NCI-H2196 (cell line): ENCODE data around the gene KLK10.
"Not testable (repeated sequence)": the region's sequence is repeated elsewhere in the genome, so short reads cannot be mapped to it uniquely, and the experiment has no call there.

Experiments used
- DNase-seq: peaks from one replicate; lab custom pipeline; 2025; ENCODE audit not compliant: unreplicated experiment; lab: John Stamatoyannopoulos, UW

KLK10 gene

GRCh38 chr19:51002542-51003311 lies 16.8 kb downstream of the KLK10 start:
- DNase-seq = peak; percentile 32

DNA sequence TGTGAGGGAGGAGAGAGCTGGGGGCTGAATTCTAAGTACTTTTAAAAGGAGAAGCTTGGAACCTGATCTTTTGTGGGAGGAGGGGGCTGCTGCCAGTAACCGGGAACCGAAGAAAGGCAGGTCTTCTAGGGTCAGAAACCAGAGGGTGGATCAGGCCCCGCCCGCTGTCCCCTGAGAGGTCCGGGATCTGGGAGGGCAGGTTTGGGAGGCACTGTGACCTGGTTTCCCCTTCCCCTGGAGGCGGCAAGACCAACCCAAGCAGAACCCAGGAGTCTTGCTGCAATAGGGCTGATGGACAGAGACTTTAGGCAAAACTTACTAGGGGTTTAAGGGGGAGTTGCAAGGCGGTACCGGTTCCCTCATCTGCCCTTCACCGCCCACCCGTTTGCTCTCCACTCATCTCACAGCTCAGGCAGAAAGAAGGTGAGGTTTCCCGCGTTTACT lies 17.4 kb downstream of the KLK10 start:
- no peak for DNase-seq

GRCh38 chr19:51001515-51001914 lies 18.0 kb downstream of the KLK10 start, which contains the start of gene KLK8:
Gene KLK8 (minus strand): TSS chr19:51001604. CDS start chr19:51001167, 437 bp downstream.
- no peak for DNase-seq

GRCh38 chr19:51000981-51001380 lies 18.5 kb downstream of the KLK10 start:
- DNase-seq = no peak

- DNase-seq = no peak
Measured at GRCh38 chr19:51000426-51000825, 19.1 kb downstream of the KLK10 start.

DNA sequence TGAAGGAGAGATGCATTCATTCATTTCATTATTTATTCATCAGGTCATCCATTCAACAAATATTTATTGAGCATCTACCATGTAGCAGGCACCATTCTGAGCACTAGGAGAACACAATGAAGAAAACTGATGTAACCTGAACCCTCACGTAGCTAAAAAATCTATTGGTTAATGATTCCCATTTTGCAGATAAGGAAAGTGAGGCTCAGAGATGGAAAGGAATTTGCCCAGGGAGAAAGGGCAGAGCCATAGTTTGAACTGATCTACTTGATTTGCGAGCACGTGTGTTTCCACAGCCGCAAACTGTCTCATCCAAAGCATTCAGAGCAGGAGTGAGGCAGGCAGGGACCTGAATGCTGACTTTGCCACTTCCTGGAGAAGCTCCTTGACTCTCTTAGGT lies 20.8 kb downstream of the KLK10 start:
- DNase-seq = no peak

DNA sequence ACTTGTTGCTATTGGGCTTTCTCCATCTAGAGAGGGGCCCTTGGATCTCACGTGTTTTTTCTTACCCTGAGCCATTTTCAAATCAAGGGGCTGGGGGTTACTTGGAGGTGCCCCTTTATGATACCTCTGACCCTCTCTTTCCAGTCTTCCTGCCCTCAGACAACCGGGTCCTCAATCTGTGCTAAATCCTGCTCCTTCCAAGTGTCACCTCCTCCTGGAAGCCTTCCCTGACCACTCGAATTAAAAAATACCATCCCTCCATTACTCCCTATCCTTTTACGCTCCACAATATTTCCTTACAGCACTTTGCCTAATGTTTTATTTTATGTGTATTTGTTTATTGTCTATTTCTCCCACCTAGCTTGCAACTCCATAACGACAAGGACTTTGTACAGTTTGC lies 21.4 kb downstream of the KLK10 start:
- no peak for DNase-seq

DNA sequence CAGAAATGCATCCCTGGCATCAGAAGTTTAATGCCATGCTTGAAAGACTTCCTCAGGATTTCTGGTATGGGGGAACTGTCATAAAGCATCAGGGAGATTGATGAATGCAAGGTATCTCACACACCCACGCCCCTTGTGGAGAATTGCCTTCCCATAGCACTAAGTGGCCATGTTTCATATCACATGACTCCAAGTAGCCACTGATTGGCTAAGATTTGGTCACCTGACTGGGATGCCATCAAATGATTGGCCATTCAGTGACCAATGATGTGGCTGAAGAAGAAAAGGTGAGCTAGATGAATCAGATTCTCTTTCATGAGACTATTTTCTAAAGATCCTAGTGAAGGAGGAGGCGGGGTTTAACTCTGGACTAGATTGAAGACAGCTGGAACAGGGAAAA lies 25.4 kb downstream of the KLK10 start:
- DNase-seq = no peak

- DNase-seq = no peak
Measured at GRCh38 chr19:50992666-50993035, 26.9 kb downstream of the KLK10 start.

- DNase-seq = not testable (repeated sequence)
Measured at GRCh38 chr19:50984416-50984815, 35.1 kb downstream of the KLK10 start.

GRCh38 chr19:50983625-50984292 lies 35.8 kb downstream of the KLK10 start, which contains the start of gene KLK7:
Gene KLK7 (minus strand): TSS chr19:50983917. CDS start chr19:50982399, 1,518 bp downstream.
- DNase-seq = no peak

DNA sequence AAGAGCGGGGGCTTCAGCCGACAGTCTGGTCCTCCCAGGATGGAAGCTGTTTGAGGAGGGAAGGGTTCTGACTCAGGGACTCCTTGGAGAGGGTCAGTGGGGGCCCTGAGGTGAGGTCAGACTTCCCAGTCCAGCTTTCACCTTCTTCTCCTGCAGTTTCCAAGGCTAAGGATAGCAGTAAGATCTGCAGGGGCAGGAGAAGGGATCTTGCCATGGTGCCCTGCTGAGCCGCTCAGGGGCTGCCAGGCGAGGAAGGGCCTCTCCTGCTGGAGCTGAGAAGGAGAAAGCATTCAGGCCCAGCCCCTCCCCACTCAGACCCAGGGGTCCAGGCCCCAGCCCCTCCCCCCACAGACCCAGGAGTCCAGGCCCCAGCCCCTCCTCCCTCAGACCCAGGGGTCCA lies 37.3 kb downstream of the KLK10 start:
- DNase-seq = no peak

- DNase-seq = no peak
Measured at GRCh38 chr19:50981587-50982146, 37.8 kb downstream of the KLK10 start.

DNA sequence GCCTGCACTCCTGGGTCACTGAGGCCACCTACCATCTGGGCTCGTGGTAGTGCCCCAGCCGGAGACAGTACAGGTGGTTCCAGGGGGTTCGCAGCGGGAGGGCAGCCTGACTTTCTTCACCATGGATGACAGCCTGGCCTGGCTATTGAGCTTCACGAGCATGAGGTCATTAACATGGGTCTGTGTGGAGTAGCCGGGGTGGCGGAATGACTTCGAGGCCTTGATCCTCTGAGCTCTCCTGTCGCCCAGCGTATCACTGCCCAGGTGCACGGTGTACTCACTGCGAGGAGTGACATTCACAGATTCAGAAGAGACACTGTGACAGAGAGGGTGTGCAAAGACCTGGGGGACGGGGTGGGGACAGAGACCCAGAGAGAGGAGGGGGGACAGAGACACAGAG lies 39.3 kb downstream of the KLK10 start:
- no peak for DNase-seq

DNA sequence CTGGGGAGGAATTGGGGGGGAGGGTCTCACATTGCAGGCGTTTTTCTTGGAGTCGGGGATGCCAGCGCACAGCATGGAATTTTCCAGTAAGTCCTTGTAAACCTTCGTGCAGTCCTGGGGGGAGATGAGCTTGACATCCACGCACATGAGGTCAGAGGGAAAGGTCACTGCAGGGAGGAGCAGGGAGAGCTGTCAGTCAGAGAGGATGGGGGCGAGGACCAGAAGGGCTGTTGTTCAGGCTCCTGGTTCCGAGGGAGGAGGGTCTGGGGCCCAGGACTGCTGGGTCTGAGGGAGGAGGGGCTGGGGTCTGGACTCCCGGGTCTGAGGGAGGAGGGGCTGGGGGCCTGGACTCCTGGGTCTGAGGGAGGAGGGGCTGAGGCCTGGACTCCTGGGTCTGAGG lies 39.8 kb downstream of the KLK10 start:
- no peak for DNase-seq

DNA sequence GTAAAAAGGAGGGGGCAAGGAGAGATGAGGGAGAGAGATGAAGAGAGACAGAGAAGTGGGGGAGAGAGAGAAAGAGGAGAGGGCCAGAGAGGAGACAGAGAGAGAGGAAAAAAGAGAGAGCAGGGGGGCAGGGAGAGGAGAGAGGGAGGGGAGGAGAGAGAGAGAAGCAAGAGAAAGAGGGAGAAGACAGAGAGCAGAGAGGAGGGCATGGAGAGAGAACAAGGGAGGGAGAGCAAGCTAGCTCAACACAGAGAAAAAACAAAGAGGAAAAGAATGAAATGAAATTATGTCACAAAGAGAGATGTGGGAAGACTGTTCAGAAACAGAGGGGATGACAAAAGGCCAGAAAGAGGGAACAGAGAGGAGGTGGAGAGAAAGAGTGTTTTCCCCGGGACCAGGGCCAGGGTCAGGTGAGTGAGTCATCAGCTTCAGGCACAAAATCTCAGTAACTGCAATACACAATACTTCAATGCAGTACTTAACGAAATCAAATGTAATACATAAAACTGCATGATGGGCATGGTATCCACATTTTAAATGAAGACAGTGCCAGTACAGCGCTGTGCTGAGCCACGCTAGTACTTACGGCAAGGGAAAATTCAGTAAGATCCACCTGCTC lies 40.6 kb downstream of the KLK10 start:
- no peak for DNase-seq

- no peak for DNase-seq
Measured at GRCh38 chr19:50977626-50978025, 41.9 kb downstream of the KLK10 start.

DNA sequence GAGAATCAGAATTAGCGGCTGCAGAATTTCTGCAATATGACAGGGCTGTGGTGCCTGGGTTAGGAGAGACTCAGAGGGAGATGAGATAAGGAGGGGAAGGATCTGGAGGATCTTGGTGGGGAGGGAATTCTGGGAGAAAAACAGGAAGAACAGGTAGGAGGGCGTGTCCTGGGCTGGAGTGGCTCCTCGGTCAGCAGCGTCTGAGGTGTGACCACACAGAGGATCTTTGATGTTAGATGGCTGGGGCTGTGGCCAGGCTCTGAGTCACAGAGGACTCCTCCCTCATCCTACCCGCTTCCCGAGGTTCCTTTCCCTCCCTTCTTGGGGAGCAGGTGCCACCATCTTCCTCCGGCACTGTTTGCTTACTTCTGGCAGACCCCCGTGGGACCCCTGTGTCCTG lies 43.7 kb downstream of the KLK10 start:
- peak; percentile 19 for DNase-seq

DNA sequence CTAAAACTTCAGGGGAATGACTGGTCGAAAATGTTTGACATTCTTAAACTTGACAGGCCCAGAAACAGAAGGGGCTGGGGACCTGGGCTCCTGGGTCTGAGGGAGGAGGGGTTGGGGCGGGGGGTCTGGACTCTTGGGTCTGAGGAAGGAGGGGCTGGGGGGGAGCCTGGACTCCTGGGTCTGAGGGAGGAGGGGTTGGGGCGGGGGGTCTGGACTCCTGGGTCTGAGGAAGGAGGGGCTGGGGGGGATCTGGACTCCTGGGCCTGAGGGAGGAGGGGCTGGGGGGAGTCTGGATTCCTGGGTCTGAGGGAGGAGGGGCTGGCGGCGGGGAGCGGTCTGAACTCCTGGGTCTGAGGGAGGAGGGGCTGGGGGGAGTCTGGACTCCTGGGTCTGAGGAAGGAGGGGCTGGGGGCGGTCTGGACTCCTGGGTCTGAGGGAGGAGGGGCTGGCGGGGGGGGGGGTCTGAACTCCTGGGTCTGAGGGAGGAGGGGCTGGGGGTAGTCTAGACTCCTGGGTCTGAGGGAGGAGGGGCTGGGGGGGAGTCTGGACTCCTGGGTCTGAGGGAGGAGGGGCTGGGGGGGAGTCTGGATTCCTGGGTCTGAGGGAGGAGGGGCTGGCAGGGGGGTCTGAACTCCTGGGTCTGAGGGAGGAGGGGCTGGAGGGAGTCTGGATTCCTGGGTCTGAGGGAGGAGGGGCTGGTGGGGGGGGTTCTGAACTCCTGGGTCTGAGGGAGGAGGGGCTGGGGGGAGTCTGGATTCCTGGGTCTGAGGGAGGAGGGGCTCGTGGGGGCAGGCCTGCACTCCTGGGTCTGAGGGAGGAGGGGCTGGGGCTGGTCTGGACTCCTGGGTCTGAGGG lies 44.6 kb downstream of the KLK10 start:
- no peak for DNase-seq

DNA sequence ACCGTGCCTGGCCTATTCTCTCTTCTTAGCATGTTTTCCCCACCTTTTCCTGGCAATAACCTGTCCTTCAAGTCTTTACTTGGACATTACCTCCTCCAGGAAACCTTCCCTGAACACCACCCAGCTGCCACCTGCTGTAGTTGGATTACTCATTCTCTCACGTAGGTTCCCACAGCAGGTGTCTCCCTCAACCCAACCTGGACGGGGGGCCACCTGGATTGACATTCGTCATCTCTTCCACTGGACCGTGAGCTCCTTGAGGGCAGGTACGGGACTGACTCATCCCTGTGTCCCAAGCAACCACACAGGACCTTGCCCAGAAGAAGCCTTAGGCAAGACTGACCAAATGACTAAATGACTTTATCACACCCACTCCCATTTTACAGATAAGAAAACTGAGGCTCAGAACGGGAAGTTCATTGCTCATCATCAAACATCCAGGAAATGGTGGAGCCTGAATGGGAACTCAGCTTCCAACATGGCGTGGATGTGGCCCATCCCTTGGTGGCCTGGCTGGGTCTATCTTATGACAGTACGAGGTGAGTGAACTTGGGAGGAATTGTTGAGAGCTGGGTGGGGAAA lies 46.6 kb downstream of the KLK10 start:
- DNase-seq = no peak
